ENCODE measurements around the gene CCDC85C.
A peak's percentile ranks its signal among the peaks of the same experiment; 100 is the strongest.

CCDC85C gene

GRCh38 chr14:99535908-99536778 is 67.9 kb downstream of the CCDC85C start:
- no peak for DNase-seq

DNA sequence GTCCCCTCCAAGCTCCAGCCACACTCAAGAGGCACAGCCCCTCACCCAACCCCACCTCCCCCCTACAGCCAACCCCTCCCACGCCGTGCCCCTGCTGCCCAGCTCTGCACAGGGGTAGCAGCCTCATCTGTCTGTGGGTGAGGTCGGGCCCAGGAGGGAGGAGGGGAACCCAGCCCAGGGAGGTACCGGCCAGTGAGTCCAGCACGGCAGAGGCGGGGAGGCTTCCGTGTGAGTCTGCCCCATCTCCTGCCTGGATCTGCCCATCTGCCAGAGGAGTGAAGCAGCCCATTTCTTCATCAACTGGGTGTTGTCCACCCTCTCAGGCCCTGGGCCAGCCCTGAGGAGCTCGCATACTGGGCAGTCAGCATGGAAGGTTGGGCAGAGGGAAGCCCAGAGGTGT is 68.6 kb downstream of the CCDC85C start:
- DNase-seq = no peak

GRCh38 chr14:99534863-99535262 is 69.1 kb downstream of the CCDC85C start:
- DNase-seq = no peak

GRCh38 chr14:99534333-99534732 is 69.7 kb downstream of the CCDC85C start:
- DNase-seq = no peak

- DNase-seq = no peak
Measured at GRCh38 chr14:99532310-99532709, 71.7 kb downstream of the CCDC85C start.

GRCh38 chr14:99531251-99532096 is 72.5 kb downstream of the CCDC85C start:
- DNase-seq = peak; percentile 22

GRCh38 chr14:99530407-99531155 is 73.4 kb downstream of the CCDC85C start:
- DNase-seq = no peak

DNA sequence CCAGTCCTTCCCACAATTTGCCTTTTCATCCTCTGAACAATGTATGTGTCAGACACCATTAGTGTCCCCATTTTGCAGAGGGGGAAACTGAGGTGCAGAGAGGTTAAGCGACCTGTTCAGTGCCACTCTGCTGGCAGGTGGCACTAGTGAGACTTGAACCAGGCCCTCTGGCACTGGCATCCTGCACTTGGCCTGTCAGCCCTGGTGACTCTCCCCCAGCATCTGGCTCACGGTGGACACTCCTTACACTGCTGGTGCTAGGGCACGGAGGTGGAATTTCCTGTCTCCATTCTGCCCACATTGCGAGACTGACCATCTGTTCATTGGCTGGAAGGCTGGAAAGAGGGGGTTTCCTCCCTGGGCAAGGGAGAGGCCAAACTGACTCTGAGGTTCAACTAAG is 74.1 kb downstream of the CCDC85C start:
- DNase-seq = no peak

DNA sequence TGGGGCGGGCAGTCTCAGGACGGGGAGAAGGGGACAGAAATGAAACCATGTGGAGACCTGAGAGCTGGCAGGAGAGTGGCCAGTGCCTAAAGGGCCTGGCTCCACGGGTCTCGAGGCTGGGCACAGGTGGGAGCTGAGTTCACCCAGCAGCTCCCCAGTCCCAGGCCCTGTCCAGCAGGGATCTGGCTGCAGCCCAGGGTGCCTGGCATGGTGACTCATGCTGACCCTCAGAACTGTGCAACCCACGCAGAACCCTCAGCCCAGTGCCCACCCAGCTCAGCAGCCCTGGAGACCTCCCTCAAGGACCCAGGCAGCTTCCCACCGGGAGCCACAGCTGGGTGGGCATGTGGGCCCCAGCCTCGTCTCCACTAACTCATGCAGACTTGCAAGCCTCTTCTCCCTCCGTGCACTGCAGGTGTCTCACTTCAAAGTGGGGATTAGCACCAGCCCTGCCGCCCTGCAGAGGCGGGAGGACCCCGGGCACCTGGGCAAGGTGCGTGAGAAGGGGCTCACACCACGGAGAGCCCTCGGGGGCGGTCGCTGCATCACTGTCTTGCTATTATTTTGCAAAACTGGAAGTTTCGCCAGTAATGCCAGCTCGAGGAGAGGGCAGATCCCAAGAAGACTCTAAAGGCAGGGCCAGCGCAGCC is 76.5 kb downstream of the CCDC85C start:
- DNase-seq = no peak

DNA sequence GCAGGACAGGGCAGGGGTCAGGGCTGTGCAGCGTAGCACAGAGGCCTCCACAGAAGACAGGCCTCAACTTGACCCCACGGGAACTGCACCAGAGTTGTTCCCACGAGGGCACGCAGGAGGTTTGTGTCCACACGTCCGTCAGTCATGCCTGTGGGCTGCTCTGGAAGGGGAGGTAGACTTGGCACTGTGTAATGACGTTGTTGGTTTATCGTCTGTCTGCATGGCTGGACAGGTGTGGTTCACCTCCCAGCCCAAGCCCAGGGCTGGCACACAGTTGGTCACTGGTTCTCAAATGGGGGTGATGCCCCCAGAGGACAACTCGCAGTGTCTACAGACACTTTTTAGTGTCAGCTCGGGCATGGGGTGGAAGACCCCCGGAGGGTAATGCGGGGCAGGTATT is 77.0 kb downstream of the CCDC85C start:
- no peak for DNase-seq

DNA sequence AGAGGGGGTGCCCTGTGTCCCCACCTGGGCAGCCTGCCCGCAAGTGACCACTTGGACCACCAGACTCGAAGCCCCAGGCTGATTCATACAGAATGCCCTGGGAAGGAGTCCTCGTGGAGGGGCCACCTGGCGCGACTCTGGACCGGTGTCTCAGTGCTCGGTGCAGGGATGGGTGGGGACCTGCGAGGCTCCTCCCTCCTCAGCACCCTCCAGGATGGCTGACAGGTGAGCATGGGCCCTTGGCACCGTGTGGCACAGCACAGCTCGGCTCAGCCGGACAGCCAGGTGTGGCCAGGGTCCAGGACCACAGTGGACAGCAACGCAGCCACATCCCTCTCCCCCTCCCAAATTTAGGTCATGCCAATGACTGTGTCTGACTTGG is 78.3 kb downstream of the CCDC85C start:
- no peak for DNase-seq

DNA sequence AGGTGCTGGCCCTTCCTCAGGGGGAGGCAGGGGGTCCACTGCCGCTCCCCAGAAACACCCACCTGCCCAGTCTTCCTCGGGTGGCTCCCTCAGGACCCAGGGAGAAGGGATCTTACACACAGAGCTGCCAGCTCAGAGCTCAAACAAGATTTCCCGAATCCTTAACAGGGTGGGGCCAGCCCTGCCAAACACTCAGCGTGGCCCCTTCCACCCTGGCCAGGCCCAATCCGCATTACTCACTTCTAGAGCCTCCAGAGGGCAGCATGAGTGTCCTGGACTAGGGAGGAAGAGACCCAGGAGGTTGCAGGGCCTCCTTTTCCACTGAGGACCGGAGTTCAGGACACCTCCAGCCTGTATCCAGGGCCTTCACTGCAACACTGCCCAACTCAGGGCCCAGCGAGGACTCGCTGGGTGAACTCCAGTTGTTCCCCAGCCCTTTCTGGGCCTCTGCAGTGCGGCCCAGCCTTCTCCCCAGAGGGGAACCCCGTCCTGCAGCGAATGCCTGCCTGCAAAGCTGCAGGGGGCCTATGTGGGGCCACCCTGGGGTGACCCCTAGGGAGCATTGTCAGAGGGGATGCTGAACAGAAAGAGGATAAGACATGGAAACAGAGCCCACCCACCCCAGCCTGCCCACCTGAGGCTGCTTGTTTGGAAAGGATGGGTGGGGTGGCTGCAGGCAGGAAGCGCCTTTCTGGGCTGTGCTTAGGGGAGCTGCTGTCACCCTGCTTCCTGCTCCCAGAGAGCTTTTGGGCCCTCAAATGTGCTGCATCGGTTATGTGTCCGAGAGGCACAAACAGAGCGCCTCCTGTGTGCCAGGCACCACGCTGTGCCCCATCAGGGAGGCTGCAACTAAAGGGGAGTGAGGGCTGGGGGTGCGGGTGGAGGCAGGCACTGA is 79.0 kb downstream of the CCDC85C start:
- DNase-seq = no peak

- DNase-seq = no peak
Measured at GRCh38 chr14:99524091-99524661, 79.8 kb downstream of the CCDC85C start.

- DNase-seq = no peak
Measured at GRCh38 chr14:99523704-99524055, 80.3 kb downstream of the CCDC85C start.

DNA sequence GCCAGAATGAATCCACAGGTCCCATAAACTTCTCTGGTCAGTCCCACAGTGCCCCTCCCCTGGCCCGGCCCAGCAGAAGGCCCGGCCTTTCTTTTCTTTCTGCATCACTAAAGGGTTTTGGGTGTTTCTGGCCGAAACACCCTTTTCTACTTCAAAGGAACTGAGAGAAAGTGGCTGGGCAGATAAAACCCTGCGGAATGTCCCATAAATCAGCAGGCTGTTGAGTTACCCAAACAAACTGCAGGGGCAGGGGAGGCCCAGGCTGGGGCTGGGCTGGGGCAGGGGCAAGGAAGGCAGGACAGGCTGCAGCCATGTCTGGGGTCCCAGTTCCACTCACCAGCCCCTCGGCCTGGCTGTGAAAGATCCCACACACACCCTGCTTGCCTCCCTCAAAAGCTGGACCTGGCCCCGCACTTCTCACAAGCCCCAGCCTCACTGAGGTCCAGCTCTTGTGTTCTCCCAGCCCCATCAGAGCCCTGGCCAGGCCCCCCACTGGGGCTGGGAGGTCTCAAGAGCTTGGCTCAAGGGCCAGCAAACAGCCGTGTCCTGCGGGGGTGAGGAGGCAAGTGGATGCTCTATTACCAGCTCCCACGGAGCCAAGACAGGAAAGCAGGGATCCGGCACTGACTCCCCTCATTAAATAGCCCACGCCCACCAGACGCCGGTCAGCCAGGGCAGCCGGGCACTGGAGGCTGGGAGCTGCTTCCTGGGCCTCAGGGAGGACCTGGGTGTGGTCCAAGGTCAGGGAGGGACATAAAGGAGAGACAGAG is 80.9 kb downstream of the CCDC85C start:
- DNase-seq = no peak

- DNase-seq = peak; percentile 17
Measured at GRCh38 chr14:99522457-99522891, 81.5 kb downstream of the CCDC85C start.

DNA sequence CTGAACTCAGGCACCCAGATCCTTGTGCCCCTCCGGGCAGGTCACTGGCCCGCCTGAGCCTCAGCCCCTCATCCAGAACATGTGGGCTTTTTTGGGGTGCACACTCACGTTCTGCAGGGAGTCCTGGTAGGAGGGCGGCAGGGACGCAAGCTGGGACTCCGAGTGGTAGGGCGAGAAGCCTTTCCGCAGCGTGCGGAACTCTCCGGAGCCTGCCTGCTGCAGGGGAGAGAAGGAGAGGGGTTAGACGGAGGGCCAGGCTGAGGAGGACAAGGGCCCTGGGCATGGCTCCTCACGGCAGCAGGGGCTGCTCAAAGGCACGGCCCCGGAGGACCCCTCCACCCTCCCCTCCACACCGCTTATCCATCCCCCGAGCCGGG is 82.0 kb downstream of the CCDC85C start:
- DNase-seq = no peak

DNA sequence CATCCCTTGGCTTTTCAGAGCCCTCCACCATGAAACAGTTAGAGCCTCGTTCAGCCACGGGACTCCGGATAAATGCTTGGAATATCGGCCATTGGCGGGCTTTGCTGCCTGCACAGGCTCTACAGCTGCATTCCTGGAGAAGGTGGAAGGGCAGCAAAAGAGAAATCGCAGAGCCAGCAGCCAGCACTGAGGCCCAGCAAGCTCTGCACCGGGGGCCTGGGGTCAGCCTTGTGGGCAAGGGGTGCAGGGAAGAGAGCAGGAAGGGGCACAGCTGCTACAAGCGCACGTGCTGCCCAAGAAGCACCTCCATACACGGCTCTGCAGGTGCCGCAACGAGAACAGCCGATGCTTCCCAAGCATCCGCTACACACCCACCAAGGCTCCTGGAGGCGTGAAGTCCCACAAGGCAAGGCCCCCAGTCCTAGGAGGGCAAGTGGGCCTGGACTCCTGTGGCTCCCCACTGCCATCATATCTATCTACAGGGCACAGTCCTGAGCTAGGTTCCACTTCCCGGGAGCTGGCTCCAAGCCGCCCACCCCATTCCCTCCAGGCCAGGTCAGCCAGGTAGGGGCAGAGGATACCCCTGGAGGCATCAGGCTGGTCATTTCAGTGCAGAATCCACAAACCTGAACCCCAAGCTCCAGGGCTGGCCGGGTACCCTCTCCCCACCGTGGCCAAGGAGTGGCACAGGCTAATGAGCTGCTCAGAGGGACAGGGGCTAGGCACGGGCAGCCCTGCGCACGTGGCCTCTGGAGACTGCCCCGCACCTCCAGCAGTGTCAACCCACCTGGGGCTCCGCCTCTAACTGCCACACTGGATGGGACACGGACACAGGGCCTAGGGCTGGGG is 82.6 kb downstream of the CCDC85C start:
- DNase-seq = no peak

DNA sequence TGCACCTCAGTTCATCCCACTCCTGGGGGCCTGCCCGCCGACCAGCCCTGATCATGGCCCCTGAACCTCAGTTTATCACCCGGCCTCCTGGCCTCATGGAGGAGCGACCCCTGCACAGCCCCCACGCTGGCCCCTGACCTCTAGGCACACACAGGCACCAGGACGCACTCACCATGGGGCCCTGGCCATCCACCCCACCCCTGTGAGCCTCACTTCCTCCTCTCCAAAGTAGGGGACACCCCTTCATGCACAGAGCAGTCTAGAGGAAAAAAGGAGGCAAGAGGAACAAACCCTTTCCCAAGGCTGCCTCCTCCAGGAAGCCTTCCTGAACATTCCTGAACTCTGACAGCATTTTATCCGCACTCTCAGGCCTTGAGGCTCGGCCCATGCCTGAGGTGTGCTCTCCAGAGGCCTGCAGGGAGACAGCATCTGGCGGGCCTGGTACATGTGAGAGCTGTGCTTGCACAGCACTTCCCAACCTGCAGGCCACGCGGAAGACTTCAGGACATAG is 83.4 kb downstream of the CCDC85C start:
- DNase-seq = no peak

Measured in NCI-H1092 (cell line).